Fibroblast of mammary gland (primary cell): ENCODE results near the gene PRPF8.

Source experiments
- DNase-seq: peaks from one replicate; pipeline ENCODE4 v3.0.0-alpha.2; 2010; ENCODE audit warnings: low read depth
- H3K4me3 ChIP-seq: 2 replicates; pipeline ENCODE4 v1.5.1; 2011; ENCODE audit warnings: low read depth, mild to moderate bottlenecking, low read length, moderate library complexity; ENCODE audit not compliant: control insufficient read depth
- TF ChIP-seq, protein P1 (sequence below): conservative IDR thresholded peaks from 2 replicates; pipeline ENCODE4 v1.5.1; 2011; ENCODE audit warnings: low read depth, low read length, inconsistent platforms; ENCODE audit not compliant: control insufficient read depth, insufficient read depth

PRPF8 gene

DNA sequence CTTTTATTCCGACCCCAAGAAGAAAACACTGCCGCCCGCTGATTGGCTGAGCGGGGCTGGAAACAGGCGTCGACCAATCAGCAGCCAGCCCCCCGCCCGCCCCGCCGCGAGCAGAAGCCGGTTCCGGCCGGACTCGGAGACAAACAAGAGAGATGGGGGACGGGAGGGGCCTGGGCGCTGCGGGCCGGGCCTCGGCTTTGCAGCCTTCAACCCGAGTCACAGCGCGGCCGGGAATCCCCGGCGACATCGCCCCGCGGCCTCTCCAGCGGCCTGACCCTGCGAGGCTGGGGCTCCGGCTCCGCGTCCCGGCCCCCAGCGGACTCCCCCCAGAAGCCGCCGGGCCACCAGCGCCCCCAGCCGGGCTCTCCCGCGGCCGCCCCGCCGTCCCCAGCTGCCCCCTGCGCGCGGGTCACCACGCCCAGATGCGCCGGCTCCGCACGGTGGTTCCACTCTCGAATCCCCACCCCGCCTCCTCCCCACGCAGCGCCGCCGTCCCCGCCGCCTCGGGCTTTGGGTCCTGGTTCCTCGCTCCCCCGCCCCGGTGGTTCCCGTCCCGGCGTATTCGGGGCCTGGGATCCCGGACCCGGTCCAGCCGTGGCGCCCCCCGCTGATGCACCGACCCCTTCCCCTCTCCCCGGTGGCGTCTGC, 55.7 kb downstream of the PRPF8 start:
- TF ChIP-seq, protein P1, sequence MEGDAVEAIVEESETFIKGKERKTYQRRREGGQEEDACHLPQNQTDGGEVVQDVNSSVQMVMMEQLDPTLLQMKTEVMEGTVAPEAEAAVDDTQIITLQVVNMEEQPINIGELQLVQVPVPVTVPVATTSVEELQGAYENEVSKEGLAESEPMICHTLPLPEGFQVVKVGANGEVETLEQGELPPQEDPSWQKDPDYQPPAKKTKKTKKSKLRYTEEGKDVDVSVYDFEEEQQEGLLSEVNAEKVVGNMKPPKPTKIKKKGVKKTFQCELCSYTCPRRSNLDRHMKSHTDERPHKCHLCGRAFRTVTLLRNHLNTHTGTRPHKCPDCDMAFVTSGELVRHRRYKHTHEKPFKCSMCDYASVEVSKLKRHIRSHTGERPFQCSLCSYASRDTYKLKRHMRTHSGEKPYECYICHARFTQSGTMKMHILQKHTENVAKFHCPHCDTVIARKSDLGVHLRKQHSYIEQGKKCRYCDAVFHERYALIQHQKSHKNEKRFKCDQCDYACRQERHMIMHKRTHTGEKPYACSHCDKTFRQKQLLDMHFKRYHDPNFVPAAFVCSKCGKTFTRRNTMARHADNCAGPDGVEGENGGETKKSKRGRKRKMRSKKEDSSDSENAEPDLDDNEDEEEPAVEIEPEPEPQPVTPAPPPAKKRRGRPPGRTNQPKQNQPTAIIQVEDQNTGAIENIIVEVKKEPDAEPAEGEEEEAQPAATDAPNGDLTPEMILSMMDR: no peak
- H3K4me3 ChIP-seq: peak overlapping the region; percentile 52
- peak; percentile 77 for DNase-seq

DNA sequence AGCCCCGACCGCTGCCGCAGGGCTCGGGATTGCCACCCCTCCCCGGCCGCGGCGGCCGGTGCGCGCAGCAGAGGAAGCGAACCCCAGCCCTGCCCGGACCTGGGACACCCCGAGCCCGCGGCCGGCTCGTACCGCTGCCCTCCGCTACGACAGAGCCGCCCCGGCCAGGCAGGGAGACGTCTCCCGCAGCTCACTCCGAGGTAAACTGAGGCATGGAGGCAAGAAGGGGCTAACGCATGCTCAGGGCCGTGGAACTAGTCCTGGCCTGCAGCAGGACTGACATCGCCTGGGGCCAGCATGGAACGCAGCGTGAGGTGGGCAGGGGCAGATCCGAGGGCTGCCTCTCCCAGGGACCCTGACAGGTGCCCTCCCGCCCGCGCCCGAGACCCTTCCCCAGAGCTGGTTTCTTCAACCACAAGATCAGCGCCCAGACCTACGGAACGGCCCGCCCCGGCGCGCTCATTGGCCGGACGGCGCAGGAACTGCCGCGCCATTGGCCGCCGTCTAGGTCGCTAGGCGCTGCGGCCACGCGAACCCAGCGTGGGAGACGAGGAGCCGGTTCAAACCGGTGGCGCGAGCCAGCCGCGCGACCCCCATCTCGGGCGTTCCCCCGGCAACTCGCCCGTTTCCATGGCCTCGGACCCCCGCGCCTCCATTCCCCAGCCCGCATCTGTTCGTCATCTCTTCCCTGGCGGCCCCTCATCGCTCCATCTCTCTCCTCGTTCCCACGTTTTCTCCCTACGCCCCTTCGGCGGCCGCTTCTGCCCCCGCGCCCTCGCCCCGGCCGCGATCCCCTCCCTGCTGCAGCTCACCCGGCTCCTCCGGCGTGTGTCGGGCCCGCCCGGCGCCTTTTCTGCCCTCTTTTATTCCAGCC, 56.4 kb downstream of the PRPF8 start, which contains the start of gene SLC43A2:
Gene SLC43A2, minus strand, starts transcription at position 853 of the 874 bp plus-strand sequence. CDS start 960 bp downstream, outside the sequence.
- DNase-seq: peak; percentile 56
- H3K4me3 ChIP-seq: peak within 1 kb of the TSS; percentile 52
- TF ChIP-seq, protein P1: no peak

DNA sequence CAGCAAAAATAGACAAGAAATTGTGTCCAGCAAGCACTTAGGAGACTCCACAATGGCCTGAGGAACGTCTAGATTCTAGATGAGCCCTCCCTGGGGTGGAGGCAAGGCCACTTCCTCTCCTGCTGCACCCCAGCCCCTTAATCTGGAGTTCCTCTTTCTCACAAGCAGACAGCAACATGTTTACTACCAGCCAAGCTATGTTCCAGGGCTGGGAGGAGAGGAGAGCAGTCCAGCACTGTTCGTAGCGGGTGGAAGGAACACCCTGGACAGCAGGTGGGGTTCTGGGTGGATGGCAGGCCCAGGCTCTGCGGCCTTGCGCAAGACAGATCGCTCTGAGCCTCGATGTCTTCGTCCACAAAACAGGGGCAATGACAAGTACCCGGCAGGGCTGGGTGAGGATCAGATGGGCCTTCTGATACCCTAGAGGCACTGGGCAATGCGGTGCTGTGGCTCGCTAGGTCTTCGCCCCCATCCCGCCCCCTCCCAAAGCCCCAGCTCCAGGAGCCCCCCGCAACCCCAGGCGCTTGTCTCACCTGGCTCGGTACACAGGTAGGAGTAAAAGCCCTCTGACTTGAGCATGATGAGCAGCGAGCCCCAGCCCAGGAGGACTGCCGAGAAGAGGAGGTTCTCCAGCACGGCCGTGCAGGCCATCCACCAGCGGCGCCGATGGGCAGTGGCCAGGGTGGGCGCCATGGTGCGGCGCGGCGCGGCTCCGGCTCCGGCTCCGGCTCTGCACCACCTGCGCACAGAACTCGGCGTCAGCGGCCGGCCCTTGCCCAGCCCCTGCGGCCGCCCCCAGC, 57.3 kb downstream of the PRPF8 start:
- TF ChIP-seq, protein P1: no peak
- H3K4me3 ChIP-seq: no peak overlapping the region
- DNase-seq: no peak

DNA sequence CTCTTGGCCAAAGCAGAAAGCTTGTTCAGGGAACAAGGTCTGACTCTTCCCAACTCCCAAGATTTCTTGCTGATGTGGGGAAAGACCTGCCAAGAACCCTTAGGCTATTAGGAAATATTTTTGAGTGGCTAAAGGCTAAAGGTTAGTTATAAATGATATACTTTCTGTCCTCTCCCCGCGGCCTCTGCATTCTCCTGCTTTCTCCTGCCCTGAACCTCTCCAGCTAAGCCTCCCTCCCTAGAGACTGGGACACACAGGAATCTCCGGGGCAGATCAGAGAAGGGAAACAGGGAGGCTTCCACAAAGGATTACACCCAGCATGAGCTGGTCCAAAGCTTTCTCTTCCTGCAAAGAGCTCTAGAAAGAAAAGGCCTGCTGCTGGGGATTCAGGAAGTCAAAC, 58.3 kb downstream of the PRPF8 start:
- peak; percentile 16 for DNase-seq
- H3K4me3 ChIP-seq: no peak overlapping the region
- TF ChIP-seq, protein P1: no peak

DNA sequence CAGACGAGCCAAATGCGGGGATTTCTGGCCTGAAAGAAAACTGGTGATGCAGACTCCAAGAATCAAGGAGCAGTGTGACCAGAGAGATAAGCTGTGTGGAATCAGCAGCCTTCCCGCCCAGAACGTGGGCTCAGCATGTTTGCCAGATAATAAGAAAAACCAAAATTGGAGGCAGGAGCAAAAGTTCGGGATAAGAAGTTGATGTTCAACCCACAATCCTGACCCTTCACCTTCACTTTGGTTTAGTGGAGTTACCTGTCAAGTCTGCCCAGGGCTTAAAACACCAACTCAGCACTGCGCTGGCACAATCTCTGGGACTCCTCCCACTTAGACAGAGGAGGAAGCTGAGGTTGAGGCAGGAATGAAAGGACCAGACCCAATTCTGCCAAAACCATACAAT, 59.1 kb downstream of the PRPF8 start:
- H3K4me3 ChIP-seq: no peak overlapping the region
- TF ChIP-seq, protein P1: no peak
- DNase-seq: no peak

DNA sequence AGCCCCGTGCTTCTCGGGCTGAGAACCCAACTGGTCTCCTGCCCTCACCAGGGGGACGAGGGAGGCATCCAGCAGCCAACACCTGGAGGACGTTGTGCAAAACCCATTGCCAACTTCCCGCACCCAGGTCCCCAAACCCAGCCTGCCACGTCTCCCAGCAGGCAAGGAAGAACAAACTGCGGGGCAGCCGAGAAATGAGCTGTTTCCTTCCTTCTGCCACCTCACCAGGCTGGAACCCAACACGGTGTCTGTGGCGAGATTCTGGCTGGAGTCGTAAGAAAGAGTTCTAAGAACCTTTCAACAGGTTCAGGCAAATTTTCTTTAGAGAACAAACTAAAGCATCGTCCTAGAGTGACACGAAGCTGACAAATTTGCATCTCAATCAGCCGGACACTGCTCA, 59.6 kb downstream of the PRPF8 start:
- no peak for DNase-seq
- TF ChIP-seq, protein P1: no peak
- H3K4me3 ChIP-seq: no peak overlapping the region
